Activated CD4-positive, alpha-beta T cell treated with anti-CD3 and anti-CD28 coated beads, Interleukin-2, amount 50 U/mL, for 24 hours (primary cell): ENCODE data around the gene GRID2IP.
A peak's percentile ranks its signal among the peaks of the same experiment; 100 is the strongest.

Experiments used
- DNase-seq, 2 donors: peaks; one replicate each; pipeline ENCODE4 v3.0.0-alpha.2; 2020; ENCODE audit warnings: low read depth in 1 of 2, low spot score in 1 of 2

GRID2IP gene

DNA sequence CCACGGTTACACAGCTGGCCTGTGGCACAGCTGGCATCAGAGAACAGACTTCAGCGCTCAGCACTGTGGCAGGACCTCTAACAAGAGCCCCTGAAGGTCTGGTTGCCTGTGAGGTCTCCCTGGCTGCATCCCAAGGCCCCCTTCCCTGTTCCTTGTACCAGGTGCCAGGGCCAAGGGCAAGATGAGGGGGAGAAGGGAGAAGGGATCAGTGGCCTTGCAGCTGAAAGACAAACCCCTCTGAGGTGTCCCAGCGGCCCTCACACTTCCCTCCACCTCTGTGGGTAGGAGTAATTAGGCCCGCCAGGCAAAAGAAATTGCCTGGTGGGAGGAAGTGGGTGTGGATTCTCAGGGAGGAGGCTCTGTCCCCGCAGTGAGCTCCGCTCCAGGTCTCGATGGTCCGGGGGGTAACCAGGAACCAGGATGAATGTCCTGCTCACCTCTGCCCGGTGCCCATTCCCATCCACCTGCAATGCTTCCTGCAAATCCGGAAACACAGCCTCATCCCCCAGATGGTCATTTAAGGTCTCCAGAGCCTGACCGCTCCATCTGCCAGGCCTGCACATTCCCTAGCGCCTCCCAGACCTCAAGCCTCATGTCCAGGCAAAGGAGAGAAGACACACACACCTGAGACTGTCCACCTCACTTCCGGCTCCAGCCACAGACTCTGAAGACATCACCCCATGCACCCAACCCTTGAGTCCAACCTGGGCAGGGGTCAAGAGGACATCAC lies 22.7 kb downstream of the GRID2IP start:
- DNase-seq = no peak

DNA sequence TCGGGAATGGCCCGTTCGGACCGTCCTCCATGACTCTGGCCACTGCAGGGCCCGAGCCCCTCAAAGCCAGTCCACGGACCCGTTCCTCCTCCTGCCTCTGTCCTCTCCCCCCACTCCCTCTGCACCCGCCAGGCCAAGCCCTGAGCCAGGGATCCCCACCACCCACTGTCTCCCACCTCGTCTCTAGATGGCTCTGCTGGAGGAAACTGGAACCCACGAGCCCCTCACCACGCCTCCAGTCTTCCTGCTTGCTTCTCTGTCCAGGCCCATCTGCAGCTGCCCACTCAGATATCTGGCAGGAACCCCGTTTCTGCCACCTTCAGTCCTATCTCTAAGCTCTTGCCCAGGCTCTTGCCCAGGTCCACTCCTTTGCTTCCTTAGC lies 24.3 kb downstream of the GRID2IP start:
- no peak for DNase-seq

DNA sequence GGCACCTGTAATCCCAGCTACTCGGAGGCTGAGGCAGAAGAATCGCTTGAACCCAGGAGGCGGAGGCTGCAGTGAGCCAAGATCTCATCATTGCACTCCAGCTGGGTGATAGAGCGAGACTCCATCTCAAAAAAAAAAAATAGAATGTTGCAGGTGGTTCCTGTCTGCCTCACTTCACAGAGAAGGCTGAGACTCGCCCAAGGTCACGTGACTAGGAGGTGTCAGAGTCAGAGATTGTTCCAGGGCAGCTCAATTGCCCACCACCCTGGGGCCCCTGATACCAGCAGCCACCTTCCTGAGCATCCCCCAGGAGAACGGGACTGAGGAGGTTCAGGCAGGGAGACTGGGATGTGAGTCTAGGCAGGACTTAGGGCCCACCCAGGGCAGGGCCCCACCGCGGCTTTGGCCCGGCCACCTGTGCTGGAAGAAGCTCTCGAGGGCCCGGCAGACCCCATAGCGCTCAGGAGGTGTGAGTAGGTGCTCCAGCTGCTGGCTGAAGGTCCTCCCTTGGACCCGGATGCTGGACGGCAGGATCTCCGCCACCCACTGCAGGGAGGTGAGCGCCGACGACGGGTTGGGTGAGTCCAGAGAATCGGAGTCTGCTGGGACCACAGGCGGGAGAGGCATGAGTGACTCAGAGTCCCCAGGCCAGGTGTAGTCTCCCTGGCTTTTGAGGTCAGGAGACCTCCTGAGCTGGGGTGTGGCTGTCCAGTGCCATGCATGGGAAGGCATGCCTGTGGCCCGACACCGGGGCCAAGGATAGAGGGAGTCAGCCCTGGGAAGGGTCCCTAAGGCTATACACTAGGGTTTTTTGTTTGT lies 30.9 kb downstream of the GRID2IP start:
- DNase-seq = no peak

DNA sequence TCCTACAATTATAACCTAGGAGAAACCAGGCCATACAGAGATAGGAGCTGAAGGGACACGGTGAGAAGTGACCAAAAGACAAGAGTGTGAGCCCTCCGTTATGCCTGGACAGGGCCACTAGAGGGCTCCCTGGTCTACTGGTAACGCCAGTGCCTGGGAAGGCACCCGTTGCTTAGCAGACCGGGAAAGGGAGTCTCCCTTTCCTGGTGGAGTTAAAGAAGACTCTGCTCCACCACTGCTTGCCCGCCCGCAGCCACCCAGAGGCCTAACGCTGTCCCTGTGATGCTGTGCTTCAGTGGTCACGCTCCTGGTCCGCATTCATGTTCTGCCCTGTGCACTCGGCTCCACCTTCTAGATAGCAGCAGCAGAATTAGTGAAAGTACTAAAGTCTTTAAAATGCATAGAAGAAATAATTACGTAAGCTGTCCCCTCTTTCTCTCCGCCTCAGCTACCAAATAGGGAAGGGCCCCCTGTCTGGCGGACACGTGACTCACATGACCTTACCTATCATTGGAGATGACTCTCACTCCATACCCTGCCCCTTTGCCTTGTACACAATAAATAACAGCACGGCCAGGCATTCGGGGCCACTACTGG lies 34.8 kb downstream of the GRID2IP start:
- DNase-seq = peak; percentile 40 to 63

DNA sequence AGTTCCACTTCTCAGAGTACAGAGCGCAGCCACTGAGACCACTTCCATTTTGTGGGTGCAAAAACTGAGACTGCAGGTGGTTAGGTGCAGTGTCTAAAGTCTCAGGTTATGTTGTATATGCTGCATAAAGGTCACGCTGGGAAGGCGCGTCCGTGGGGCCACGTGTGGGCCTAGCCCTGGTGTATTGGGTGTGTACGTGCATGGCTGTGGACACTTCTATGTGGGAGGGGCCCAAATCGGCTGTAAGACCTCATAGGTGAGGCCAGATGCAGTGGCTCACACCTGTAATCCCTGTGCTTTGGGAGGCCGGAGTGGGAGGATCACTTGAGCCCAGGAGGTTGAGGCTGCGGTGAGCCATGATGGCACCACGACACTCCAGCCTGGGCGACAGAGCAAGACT lies 37.7 kb downstream of the GRID2IP start:
- no peak for DNase-seq

DNA sequence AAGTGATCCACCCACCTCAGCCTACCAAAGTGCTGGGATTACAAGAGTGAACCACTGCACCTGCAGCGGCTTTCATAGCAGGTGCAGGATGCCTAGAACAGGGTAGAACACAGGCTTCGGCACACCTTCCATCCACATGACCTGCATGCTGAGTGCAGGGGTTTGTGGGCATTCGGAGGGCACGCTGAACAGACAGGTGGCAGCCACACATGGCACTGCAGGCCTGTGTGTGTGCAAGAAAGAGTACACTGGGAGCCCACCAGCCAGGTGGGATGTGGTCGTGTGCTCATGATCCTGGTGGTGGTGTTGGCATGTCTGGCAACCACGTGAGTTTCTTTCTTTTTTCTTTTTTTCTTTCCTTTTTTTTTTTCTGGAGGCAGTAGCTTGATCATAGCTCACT lies 38.4 kb downstream of the GRID2IP start:
- no peak for DNase-seq

DNA sequence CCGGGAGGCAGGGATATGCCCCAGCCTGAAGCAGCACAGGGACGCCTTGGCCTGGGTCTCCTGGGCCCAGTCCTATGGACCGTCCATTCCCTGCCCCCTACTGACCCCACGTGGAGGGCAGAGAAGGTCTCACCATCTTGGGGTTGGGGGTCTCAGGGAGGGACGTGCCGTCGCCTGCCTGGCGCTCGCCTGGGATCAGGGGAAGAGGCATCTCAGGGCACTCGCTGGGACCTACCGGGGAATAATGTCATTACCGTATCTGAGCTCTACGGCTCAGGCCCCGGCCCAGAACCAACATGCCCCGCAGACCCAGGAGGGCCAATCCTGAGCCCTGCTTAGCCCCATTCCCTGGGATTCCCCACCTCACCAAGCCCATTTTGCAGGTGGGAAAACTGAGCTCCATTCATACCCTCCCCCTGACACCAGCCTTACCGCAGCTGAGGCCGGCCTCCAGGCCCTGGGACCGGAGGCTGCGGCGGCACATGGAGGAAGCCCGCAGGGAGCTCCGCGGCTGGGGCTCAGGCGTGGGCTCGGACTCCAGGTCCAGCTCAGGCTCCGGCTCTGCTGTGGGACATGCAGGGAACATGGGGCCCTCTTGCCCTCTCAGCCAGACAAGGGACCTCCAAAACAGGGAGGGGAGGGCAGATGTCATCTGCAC lies 40.7 kb downstream of the GRID2IP start:
- no peak for DNase-seq

DNA sequence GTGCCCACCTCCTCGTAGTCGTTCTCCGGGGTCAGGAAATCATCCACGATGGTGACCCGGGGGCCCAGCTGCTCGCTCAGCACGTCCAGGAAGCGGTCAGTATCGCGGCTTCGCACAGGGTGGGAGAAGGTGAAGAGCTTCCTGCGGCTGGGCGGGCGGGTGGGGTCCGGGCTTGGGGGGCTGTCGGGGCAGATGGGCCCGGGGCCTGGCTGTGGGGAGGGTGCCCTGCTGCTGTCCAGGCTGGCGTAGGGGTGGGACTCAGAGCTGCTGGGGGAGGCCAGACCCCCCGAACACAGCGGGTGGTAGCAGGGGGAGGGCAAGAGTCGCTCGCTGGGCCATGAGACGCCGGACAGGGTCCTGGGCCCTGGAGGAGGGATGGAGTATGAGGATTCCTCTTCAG lies 42.3 kb downstream of the GRID2IP start:
- no peak for DNase-seq

DNA sequence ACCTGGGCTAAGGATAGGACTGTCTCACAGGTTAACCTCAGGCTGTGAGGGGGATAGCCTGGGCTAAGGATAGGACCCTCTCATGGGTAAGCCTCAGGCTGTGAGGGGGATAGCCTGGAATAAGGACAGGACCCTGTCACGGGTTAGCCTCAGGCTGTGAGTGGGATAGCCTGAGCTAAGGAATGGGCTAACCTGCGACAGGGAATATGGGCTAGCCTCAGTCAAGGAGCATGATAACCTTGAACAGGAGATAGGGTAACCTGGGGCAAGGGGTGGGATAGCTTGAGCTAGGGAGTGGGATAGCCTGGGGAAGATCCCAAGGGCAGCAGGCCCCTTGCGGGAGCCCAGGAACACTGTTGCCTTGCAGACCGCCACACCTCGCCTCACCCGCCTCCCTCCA lies 42.7 kb downstream of the GRID2IP start:
- no peak for DNase-seq

DNA sequence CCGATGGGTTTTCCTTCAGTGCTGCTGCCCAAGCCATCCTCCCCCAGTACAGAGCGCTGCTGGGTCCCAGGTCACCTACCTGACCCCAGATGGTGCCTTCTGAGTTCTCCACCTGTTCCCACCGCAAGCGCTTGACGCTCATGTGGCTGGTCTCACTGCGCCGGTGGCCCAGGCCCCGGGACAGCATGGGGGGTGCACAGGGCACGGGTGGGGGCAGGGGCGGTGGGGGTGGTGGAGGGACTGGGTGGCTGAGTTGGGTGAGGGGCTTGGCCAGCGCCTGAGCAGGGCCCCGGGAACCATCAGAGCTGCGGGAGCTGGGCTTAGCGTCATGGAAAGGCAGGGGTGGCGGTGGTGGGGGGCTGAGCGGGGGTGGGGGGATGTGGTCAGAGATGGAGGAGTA lies 43.4 kb downstream of the GRID2IP start:
- no peak for DNase-seq

DNA sequence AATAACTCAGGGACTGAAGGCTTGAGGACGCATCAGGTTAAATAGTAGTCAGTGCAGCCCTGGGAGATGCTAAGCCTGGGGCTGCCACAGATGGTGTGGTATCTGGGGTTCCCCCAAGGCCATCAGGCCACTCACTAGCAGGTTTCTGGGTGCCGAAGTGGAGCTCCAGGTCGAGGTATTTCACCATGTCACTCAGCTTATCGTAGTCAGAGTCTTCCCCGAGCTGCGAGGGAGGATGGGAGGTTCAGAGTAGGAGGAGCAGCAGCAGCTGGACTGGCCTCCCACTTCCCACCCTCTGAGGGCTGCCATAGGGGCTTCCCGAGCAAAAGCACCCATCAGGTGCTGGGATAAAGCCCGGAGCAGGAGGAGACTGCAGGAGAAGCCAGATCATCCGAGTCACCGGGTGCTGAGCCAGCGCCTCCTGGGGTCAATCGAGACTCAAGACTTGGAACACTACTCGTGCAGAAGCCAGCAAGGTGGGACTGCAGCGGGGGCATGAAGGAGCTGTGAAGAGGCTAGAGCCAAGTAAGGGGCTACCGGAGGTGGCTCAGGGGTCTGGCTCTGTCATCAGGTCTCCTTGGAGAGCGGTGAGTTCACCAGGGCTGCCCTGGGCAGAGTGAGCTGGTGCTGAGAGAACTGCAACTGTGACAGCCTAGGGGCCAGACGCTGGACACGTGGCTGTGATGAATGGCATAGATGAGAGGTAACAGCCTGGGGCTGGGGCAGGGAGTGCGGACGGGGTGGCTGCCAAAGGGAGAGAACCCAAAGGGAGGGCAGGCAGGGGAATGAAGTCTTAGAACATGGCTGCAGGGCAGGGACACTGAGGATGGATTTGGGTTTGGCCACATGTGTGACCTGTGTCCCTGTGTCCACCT lies 45.3 kb downstream of the GRID2IP start:
- no peak for DNase-seq

DNA sequence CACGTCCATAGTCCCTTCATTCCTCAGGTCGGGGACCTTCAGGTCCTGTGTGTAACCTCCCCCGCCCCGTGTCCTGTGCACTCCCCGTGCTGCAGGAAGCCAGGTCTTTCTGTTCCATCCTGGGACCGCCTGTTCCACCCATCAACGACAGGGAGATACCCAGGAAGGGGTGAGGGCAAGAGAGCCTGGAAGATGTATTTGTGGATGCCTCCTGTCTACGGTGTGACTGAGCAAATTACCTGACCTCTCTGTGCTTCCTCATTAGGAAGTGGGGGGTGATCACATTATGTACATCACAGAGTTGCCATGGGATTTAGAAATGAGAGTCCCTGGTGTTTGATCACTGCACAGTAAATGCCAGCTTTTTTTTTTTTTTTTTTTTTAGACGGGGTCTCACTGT lies 46.3 kb downstream of the GRID2IP start:
- no peak for DNase-seq

DNA sequence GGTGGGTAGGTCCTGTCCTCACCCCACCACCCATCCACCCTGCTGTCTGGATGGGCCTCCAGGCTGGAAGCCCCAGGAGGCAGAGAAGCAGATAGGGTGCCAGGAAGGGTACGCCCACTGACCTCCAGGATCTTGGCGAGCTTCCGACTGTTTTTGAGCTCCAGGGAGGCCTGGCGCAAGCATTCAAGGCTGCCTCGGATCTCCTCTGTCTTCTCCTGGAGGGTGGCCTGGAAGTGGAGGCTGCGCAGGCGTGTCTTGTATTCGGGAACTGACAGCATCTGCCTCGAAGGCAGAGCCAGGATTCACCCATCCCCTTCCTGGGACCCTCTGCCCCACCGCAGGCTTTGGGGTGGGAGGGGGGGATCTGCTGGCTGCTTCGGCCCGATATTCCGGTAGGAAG lies 48.4 kb downstream of the GRID2IP start:
- DNase-seq = no peak

DNA sequence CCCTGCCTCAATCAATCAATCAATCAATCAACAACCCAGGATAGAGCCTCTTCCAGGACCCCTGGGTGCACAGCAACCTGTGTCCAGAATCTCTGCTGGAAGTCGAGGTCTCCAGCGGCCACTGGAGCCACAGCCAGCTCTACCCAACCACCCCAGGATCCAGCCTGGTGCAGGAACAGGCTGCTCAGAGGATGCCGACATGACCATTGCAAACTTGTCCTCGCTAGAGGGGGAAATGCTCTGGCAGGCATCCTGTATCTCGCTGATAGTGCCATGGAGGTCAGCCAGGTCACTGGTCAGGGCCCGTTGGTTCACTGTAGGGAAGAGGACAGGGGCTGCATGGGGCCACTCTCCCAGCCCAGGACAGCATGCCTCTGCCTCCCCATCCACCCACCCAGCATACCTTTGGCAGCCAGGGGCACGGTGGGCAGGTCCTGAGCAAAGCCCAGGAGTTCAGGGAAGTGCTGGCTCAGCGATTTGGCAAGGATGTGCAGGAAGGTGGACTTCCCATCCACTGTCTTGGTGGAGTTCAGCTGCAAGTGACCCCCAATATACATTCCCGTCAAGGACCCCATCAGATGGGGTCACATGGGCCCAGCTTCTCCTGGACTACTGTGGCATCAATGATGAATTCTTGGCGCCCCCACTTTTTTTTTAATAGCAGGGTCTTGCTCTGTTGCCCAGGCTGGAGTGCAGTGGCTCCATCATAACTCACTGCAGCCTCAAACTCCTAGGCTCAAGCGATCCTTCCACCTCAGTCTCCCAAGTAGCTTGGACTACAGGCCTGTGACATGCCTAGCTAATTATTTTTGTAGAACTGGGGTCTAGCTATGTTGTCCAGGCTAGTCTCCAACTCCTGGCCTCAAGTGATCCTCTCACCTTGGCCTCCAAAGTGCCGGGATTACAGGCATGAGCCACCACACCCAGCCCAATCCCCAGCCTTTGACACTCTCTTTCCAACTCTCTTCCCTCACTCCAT lies 49.4 kb downstream of the GRID2IP start:
- DNase-seq = no peak

DNA sequence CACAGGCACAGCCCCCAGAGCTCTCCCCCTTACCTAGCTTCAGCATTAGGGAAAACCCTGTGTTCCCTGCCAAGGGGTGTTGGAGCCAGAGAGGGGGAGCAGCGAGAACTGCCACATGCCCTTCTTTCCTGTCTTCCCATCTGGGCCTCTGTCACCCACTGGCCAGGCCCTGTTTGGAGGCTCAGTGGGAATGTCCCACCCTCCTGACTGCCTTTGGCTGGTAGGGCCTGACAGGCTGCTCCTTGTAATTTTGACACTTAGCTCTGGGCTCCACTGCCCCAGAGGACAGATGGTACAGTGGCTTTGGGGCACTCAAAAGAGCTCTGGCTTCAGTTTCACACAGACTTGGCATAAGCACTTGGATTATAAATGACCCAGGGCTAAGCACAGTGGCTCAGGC lies 50.6 kb downstream of the GRID2IP start:
- DNase-seq = no peak

DNA sequence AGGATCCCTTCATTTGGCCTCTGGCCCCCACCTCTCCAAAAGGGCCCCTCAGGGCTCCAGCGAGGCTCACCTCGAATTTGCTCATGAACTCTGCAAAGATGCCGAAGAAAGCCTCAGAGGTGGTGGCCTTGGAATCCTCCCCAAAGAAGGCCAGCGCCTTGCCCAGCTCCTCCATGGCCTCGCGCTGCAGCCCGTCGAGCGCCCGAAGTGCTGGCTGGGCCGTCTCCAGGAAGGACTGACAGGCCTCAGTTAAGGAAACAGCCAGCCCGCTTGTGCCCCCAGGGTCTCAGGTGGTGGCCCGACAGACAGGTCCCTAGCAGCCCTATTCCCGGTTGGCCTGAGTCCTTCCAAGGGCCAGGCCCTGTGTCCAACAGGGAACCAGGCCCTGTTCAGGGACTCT lies 53.3 kb downstream of the GRID2IP start:
- DNase-seq = no peak

DNA sequence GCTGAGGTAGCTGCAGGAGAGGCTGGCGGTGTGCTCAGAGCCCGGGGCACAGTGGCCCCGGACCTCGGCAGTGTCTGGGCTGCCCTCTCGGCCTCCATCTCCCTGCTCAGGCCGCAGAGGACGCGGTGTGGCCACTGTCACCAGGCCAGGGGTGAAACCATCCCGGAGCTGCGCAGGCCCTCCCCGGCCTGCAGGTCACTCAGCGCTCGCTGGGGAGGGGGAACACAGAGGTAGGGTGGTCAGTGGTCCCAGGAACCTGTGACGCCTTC lies 53.7 kb downstream of the GRID2IP start:
- no peak for DNase-seq

DNA sequence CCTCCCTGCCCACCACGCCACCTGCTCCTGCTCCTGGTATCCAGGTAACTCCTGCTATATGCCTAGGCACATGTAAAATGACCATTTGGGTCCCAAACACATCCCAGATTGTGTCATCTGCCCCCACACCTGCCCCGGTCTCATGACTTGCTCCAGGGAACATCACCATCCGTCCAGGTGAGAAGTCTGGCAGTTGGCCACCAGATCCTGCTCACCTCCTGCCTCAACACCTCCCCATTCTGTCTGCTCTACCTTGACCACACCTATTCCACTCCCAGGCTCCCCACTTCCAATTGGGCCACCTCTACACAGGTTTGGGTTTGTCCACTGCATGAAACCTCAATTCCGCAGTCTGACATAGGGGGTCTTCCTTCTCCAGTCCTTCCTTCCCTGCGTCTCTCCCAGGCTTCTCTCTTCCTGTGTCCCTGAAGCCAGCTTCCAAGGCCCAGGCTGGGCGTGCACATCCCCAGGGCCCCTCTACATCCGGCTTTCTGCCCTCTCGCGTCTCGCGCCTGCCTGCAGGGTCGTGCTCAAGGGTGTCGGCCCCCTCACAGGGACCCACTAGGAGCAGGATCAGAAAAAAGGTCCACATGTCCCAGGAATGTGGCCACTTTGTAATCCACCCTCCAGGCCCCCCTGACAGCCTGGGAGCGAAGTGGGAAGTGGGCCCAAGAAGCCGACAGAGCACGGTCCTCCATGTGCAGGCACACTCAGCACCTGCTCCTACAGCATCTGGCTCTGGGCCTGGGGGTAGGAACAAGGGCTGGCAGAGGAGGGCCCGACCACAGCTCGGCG lies 54.2 kb downstream of the GRID2IP start:
- DNase-seq = no peak

DNA sequence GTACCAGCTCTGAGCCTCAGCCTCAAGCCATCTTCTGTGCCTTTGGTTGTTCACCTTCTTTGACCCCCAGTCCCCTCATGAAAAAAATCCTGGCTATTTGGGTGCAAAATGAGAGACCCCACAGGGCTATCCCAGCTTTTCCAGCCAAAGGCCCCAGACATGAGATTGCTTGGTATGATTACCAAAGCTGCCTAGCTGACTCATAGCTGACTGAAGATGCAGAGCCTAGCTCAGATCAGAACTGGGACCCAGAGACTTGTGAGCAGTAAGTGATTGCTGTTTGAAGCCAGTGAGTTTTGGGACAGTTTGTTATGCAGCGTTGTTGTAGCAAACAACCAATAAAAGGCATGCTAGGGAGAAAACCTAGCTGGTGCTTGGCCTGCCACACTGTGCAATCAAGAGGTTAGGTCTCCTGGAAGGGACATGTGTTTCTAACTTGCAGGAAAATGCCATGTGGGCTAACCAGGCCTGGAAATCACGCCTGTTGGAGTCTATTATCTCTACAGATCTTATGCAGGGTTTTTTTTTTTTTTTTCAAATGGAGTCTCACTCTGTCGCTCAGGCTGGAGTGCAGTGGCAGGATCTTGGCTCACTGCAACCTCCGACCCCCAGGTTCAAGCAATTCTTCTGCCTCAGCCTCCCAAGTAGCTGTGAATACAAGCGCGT lies 55.5 kb downstream of the GRID2IP start:
- no peak for DNase-seq
